NCI-H1694 (cell line): ENCODE results near the gene CHMP3.

Experiments used
- DNase-seq: peaks from one replicate; lab custom pipeline; 2025; lab: John Stamatoyannopoulos, UW

The CHMP3 gene

DNA sequence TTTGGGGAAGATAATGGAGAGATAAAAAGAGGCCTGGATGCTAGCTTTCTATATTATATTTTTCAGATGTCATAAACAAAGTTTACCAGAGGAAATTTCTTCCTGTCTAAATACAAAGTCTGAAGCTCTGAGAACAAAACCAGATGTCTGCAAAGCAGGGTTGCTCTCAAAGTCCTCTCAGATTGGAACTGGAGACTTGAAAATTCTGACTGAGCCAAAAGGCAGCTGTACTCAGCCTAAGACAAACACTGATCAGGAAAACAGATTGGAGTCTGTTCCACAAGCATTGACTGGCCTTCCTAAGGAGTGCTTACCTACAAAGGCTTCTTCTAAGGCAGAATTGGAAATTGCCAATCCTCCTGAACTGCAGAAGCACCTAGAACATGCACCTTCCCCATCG is 96.9 kb downstream of the CHMP3 start:
- no peak for DNase-seq

- no peak for DNase-seq
Measured at GRCh38 chr2:86464652-86465051, 98.6 kb downstream of the CHMP3 start.

DNA sequence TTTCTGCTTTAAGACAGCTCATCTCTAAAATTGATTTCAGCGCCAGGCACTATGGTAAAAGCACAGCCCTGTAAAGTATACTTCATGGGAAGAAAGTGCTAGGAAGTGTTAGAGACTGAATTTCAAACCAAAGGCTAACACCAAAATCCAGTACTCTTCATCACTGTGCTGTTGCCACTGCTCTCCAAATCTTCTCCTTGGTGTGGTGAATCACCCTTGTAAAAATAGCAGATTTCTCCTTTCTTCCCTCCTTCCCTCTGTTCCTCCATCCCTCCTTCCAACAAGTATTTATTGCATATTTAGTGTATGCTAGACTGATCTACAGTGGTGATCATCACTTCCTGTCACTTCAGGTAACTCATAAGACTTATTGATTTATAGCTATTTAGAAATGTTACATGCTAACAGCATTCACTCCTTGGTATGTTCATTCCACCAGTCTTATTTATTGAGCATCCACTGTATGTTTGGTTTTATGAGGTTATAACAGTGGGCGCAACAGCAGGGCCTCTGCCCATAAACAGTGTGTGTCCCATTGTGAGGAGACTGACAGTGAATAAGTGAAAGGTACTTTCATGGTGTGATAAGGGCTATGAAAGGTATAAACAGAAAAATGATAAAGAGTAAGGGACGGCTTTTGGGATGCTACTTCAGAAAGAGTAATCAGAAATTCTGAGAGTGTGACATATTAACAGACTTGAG is 102.0 kb downstream of the CHMP3 start:
- no peak for DNase-seq

DNA sequence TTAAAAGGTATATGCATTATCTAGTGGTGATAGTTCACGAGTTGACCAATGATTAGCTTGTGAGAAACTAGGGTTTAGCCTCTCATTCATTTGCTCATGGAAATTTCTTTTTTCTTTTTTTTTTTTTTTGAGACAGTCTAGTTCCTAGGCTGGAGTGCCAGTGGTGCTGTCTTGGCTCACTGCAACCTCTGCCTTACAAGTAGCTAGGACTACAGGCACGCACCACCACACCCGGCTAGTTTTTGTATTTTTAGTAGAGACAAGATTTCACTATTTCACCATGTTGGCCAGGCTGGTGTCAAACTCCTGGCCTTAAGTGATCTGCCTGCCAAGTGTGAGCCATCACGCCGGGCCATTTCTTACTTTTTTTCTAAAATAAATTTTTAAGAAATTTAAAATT is 108.1 kb downstream of the CHMP3 start:
- DNase-seq, result no peak

GRCh38 chr2:86454238-86454637 is 109.0 kb downstream of the CHMP3 start:
- no peak for DNase-seq

GRCh38 chr2:86453836-86454235 is 109.4 kb downstream of the CHMP3 start:
- peak; percentile 51 for DNase-seq
